Measurements from ENCODE around the gene TBC1D22A. TPM values are rescaled to one million over a fixed set of nuclear protein-coding genes. Genes with fewer than 3 reads are reported as not detected.

TBC1D22A gene
- total and polyA plus RNA-seq, 9 donors = 12.5 to 25.6 (median 18.5) TPM

GRCh38 chr22:46756097-46756496 is 6.4 kb upstream of the TBC1D22A start:
- 86 to 100% (median 97%) methylated on average over 1 of the region's 1 CpG for WGBS, 3 donors
- Histone ChIP-seq H3K27me3 (no peaks in the 10 kb centered on the region), H3K4me1 (ENCODE audit: insufficient read depth) (peaks cover 7% of the 10 kb centered on the region), H3K27ac (no peak overlapping the region), H3K4me3 (no peak overlapping the region), H3K9me3 (no peaks in the 10 kb centered on the region), H3K36me3 (no peaks in the 10 kb centered on the region)
- no peak for DNase-seq
- intact Hi-C loops (cut with DNase I) = no loop called here
- TF ChIP-seq POLR2A (IDR thresholded peaks at IDR 0.05) (no peak), EP300 (IDR thresholded peaks at IDR 0.05) (no peak), CTCF (IDR thresholded peaks at IDR 0.05) (no peak)

GRCh38 chr22:46757104-46757503 is 5.3 kb upstream of the TBC1D22A start:
- TF ChIP-seq CTCF (IDR thresholded peaks at IDR 0.05) = no peak
- no peak for TF ChIP-seq EP300 (IDR thresholded peaks at IDR 0.05)
- no peak for TF ChIP-seq POLR2A (IDR thresholded peaks at IDR 0.05)
- 88 to 92% (median 89%) methylated on average over 2 of the region's 2 CpGs for WGBS, 3 donors
- Histone ChIP-seq H3K36me3 (no peaks in the 10 kb centered on the region), H3K27me3 (no peaks in the 10 kb centered on the region), H3K9me3 (no peaks in the 10 kb centered on the region), H3K27ac (no peak overlapping the region), H3K4me3 (no peak overlapping the region), H3K4me1 (ENCODE audit: insufficient read depth) (peaks cover 8% of the 10 kb centered on the region)
- DNase-seq = no peak
- intact Hi-C loops (cut with DNase I) = no loop called here

- intact Hi-C loops (cut with DNase I) = no loop called here
- H3K27ac ChIP-seq = no peak overlapping the region
- DNase-seq = no peak
Measured at GRCh38 chr22:46758121-46758520, 4.3 kb upstream of the TBC1D22A start.

GRCh38 chr22:46758867-46759290 is 3.6 kb upstream of the TBC1D22A start:
- intact Hi-C loops (cut with DNase I) = no loop called here
- Histone ChIP-seq H3K27me3 (no peaks in the 10 kb centered on the region), H3K36me3 (no peaks in the 10 kb centered on the region), H3K4me3 (no peak overlapping the region), H3K27ac (no peak overlapping the region), H3K4me1 (ENCODE audit: insufficient read depth) (peaks cover 10% of the 10 kb centered on the region), H3K9me3 (no peaks in the 10 kb centered on the region)
- WGBS, 3 donors = 28 to 33% (median 32%) methylated on average over 6 of the region's 6 CpGs
- peak in 1 of 5 donors; percentile 42 for DNase-seq
- TF ChIP-seq POLR2A (IDR thresholded peaks at IDR 0.05) (no peak), EP300 (IDR thresholded peaks at IDR 0.05) (no peak), CTCF (IDR thresholded peaks at IDR 0.05) (no peak)

More at GRCh38 chr22:46758121-46758520, 4.3 kb upstream of the TBC1D22A start:
- WGBS, 3 donors = 79 to 88% (median 83%) methylated on average over 1 of the region's 1 CpG
- Histone ChIP-seq H3K9me3 (no peaks in the 10 kb centered on the region), H3K4me1 (ENCODE audit: insufficient read depth) (peaks cover 8% of the 10 kb centered on the region), H3K4me3 (no peak overlapping the region), H3K36me3 (no peaks in the 10 kb centered on the region), H3K27me3 (no peaks in the 10 kb centered on the region)
- TF ChIP-seq EP300 (IDR thresholded peaks at IDR 0.05) (no peak), CTCF (IDR thresholded peaks at IDR 0.05) (no peak), POLR2A (IDR thresholded peaks at IDR 0.05) (no peak)

Measured in ovary (tissue), 9 donors.